ENCODE data around the gene SLC2A6.

The SLC2A6 gene

DNA sequence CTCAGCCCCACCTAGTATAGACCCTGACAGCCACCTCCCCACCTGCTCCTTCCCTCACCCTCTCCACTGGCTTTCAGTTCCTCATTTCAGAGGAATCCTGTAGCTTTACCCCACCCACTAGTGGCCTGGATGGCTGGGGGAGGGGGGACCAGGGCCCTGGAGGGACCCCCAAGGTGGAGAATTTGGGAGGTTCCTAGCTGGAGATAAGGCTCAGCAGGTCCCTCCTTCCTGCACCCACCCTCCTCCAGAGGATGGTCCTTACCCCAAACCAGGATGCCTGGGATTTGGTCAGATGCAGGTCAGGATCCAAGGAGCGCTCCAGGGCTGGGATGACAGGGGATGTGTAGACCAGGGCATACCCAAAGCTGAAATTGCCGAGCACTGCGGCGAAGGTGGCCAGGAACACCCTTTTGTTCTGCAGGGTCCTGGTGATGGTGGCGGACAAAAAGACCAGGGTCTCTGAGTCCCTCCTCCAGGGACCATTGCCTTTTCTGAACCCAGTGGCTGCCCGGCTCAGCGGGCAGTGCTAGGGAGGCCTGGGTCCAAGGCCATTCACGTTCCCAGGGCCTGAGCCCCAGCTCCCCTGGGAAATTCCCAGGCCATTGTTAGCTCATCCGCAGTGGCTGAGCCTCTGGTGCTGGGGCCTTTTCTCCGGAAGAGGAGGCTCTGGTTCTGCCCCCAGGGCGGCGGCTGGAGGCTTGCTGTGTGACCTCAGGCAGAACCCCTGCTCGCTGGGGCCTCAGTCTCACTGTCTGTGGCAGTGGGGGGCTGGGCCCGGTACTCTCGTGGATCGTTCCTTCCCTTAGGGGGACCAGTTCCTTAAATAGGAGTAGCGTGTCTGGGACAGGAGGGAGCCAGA lies 678 bp downstream of the SLC2A6 start:
- no peaks in the 10 kb centered on the region for H3K79me2 ChIP-seq (ENCODE audit: insufficient read depth, low read length)
- no peak overlapping the region for H2AFZ ChIP-seq (ENCODE audit: low read length)
- H3K27me3 ChIP-seq (ENCODE audit: insufficient read depth, low read length): no peaks in the 10 kb centered on the region
- H4K20me1 ChIP-seq (ENCODE audit: insufficient read depth, low read length): no peaks in the 10 kb centered on the region
- H3K9me3 ChIP-seq (ENCODE audit: low read length): no peaks in the 10 kb centered on the region
- H3K4me1 ChIP-seq (ENCODE audit: insufficient read depth, low read length, severe bottlenecking): peaks cover 20% of the 10 kb centered on the region
- TF ChIP-seq, protein P1, sequence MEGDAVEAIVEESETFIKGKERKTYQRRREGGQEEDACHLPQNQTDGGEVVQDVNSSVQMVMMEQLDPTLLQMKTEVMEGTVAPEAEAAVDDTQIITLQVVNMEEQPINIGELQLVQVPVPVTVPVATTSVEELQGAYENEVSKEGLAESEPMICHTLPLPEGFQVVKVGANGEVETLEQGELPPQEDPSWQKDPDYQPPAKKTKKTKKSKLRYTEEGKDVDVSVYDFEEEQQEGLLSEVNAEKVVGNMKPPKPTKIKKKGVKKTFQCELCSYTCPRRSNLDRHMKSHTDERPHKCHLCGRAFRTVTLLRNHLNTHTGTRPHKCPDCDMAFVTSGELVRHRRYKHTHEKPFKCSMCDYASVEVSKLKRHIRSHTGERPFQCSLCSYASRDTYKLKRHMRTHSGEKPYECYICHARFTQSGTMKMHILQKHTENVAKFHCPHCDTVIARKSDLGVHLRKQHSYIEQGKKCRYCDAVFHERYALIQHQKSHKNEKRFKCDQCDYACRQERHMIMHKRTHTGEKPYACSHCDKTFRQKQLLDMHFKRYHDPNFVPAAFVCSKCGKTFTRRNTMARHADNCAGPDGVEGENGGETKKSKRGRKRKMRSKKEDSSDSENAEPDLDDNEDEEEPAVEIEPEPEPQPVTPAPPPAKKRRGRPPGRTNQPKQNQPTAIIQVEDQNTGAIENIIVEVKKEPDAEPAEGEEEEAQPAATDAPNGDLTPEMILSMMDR (IDR thresholded peaks at IDR 0.05; ENCODE audit: low read length): no peak
- no peak for TF ChIP-seq EZH2 (IDR thresholded peaks at IDR 0.05; ENCODE audit: borderline replicate concordance, low read length)
- H3K4me2 ChIP-seq (ENCODE audit: low read length): peak overlapping the region; percentile 90
- H3K36me3 ChIP-seq (ENCODE audit: insufficient read depth, low read length): peaks cover 6% of the 10 kb centered on the region; the same call in 1 of the 2 replicates
- no peaks in the 10 kb centered on the region for H3K9me2 ChIP-seq (ENCODE audit: low read depth, low read length)
- H3K4me3 ChIP-seq (ENCODE audit: low read depth, low read length, poor library complexity, severe bottlenecking): peak overlapping the region; percentile 82
- peak overlapping the region; percentile 64 for H3K27ac ChIP-seq (ENCODE audit: low read depth, low read length, poor library complexity, severe bottlenecking)
- peak overlapping the region; percentile 83 for H3K9ac ChIP-seq (ENCODE audit: low read length)
- no peaks in the 10 kb centered on the region for H3F3A ChIP-seq (ENCODE audit: insufficient read depth, low read length)

GRCh38 chr9:133477461-133477860 lies 1.4 kb downstream of the SLC2A6 start:
- Histone ChIP-seq H3K9ac (ENCODE audit: low read length) (no peak overlapping the region; the same call in 1 of the 2 replicates), H3K9me3 (ENCODE audit: low read length) (no peaks in the 10 kb centered on the region), H3K36me3 (ENCODE audit: insufficient read depth, low read length) (peaks cover 14% of the 10 kb centered on the region), H3K4me1 (ENCODE audit: insufficient read depth, low read length, severe bottlenecking) (peaks cover 20% of the 10 kb centered on the region), H3K27ac (ENCODE audit: low read depth, low read length, poor library complexity, severe bottlenecking) (peak overlapping the region; percentile 16), H3K4me3 (ENCODE audit: low read depth, low read length, poor library complexity, severe bottlenecking) (peak overlapping the region; percentile 82), H3F3A (ENCODE audit: insufficient read depth, low read length) (no peaks in the 10 kb centered on the region), H2AFZ (ENCODE audit: low read length) (no peak overlapping the region), H4K20me1 (ENCODE audit: insufficient read depth, low read length) (no peaks in the 10 kb centered on the region), H3K9me2 (ENCODE audit: low read depth, low read length) (no peaks in the 10 kb centered on the region), H3K79me2 (ENCODE audit: insufficient read depth, low read length) (no peaks in the 10 kb centered on the region), H3K27me3 (ENCODE audit: insufficient read depth, low read length) (no peaks in the 10 kb centered on the region), H3K4me2 (ENCODE audit: low read length) (peak overlapping the region; percentile 90)
- TF ChIP-seq EZH2 (IDR thresholded peaks at IDR 0.05; ENCODE audit: borderline replicate concordance, low read length): no peak
- TF ChIP-seq, protein P1 (IDR thresholded peaks at IDR 0.05; ENCODE audit: low read length): no peak

DNA sequence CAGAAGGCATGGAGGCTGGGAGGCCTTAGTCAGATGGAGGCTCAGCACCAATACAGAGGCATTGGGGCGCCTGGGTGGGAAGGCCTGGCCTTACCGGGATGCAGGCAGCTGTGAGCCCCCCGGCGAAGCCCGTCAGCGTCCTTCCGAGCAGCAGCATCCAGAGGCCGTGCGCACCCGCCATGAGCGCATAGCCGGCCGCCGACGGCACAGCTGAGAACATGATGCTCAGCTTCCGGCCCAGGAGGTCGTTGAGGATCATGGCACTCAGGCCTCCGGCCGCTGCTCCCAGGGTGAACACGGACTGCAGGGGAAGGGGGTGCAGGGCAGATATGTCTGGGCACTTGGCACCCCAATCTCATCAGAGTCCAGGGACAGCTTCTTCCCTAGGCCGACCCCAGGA lies 2.0 kb downstream of the SLC2A6 start:
- H3K9ac ChIP-seq (ENCODE audit: low read length): no peak overlapping the region
- H3K4me2 ChIP-seq (ENCODE audit: low read length): no peak overlapping the region
- no peaks in the 10 kb centered on the region for H4K20me1 ChIP-seq (ENCODE audit: insufficient read depth, low read length)
- H3K4me3 ChIP-seq (ENCODE audit: low read depth, low read length, poor library complexity, severe bottlenecking): no peak overlapping the region
- no peaks in the 10 kb centered on the region for H3K79me2 ChIP-seq (ENCODE audit: insufficient read depth, low read length)
- H3K27ac ChIP-seq (ENCODE audit: low read depth, low read length, poor library complexity, severe bottlenecking): no peak overlapping the region
- H3K9me2 ChIP-seq (ENCODE audit: low read depth, low read length): no peaks in the 10 kb centered on the region
- H3K9me3 ChIP-seq (ENCODE audit: low read length): no peaks in the 10 kb centered on the region
- H3F3A ChIP-seq (ENCODE audit: insufficient read depth, low read length): no peaks in the 10 kb centered on the region
- peaks cover 19% of the 10 kb centered on the region for H3K36me3 ChIP-seq (ENCODE audit: insufficient read depth, low read length)
- no peak overlapping the region for H2AFZ ChIP-seq (ENCODE audit: low read length)
- no peak for TF ChIP-seq EZH2 (IDR thresholded peaks at IDR 0.05; ENCODE audit: borderline replicate concordance, low read length)
- TF ChIP-seq, protein P1 (IDR thresholded peaks at IDR 0.05; ENCODE audit: low read length): no peak
- no peaks in the 10 kb centered on the region for H3K27me3 ChIP-seq (ENCODE audit: insufficient read depth, low read length)
- H3K4me1 ChIP-seq (ENCODE audit: insufficient read depth, low read length, severe bottlenecking): peaks cover 20% of the 10 kb centered on the region

Measured in OCI-LY1 (cell line).